HG03108 (cell line): ENCODE measurements around the gene PELO.

Experiments
- ATAC-seq: cut with Tn5 transposase; IDR thresholded peaks from one replicate; pipeline ENCODE4 v1.9.1; 2021; ENCODE audit warnings: moderate library complexity; ENCODE audit not compliant: unreplicated experiment

Gene PELO

GRCh38 chr5:52827815-52828214, 40.1 kb downstream of the PELO start:
- no peak for ATAC-seq

- no peak for ATAC-seq
These were observed 41.9 kb downstream of the PELO start for GRCh38 chr5:52829664-52830063.

- ATAC-seq, result no peak
These were observed 42.9 kb downstream of the PELO start for GRCh38 chr5:52830650-52831049.

GRCh38 chr5:52831786-52832511, 44.2 kb downstream of the PELO start:
- ATAC-seq, result no peak

- ATAC-seq, result no peak
These were observed 46.6 kb downstream of the PELO start for GRCh38 chr5:52834320-52834719.

- no peak for ATAC-seq
These were observed 49.4 kb downstream of the PELO start for GRCh38 chr5:52837068-52837467.
